ENCODE results near the gene VENTX. TPM values are rescaled to one million over a fixed set of nuclear protein-coding genes. Genes with fewer than 3 reads are reported as not detected.

The VENTX gene
- total RNA-seq, 1 donor from 2014 or later: not detected

DNA sequence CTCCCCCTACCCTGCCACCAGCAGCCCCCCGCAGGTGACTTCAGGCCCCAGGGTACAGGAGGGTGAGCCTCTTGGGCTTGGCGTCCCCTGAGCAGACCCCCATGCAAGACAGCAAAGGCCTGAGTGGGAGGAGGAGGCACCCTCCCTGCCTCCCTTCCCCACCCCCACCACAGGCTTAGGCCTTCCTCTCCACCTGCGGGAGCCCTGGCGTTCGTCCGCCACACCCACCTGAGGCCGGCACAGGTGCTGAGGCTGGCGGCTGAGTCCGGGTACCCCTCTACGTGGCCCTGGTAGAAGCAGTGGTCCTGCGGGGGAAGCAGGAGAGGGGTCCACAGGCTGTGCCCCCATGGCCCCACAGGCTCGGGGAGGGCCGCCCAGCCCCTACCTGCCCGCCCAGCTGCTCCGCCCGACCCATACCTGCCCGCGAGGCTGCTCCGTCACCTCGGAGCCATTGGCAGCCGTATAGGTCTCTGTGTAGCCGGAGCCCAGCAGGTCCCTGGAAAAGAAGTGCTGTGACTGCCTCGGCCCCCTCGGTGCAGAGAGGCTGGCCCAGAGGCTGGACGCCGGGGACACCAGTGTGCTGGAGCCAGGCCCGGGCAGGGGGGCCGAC lies 36.0 kb downstream of the VENTX start:
- H3K4me1 ChIP-seq: peaks cover 22% of the 10 kb centered on the region
- H4K20me1 ChIP-seq (ENCODE audit: low read depth): peaks cover 8% of the 10 kb centered on the region
- peaks cover 13% of the 10 kb centered on the region for H3F3A ChIP-seq (ENCODE audit: low read depth)
- no peaks in the 10 kb centered on the region for H3K36me3 Mint-ChIP-seq
- peaks cover 2% of the 10 kb centered on the region for H3K4me1 Mint-ChIP-seq
- no peak overlapping the region for H3K27ac ChIP-seq
- no peaks in the 10 kb centered on the region for H3K9me3 ChIP-seq (ENCODE audit: low read depth)
- no peaks in the 10 kb centered on the region for H3K9me3 Mint-ChIP-seq
- peaks cover 22% of the 10 kb centered on the region for H3K27me3 ChIP-seq
- H3K4me3 Mint-ChIP-seq: no peak overlapping the region
- H2AFZ ChIP-seq (replicated peaks): no peak overlapping the region
- no peak overlapping the region for H3K4me2 ChIP-seq
- H3K9ac ChIP-seq: no peak overlapping the region
- no peaks in the 10 kb centered on the region for H3K79me2 ChIP-seq (ENCODE audit: low read depth)
- H3K27ac Mint-ChIP-seq: no peak overlapping the region
- TF ChIP-seq EZH2 (IDR thresholded peaks at IDR 0.05) (no peak), EZH2phosphoT487 (IDR thresholded peaks at IDR 0.05) (no peak)
- TF ChIP-seq, protein P1, sequence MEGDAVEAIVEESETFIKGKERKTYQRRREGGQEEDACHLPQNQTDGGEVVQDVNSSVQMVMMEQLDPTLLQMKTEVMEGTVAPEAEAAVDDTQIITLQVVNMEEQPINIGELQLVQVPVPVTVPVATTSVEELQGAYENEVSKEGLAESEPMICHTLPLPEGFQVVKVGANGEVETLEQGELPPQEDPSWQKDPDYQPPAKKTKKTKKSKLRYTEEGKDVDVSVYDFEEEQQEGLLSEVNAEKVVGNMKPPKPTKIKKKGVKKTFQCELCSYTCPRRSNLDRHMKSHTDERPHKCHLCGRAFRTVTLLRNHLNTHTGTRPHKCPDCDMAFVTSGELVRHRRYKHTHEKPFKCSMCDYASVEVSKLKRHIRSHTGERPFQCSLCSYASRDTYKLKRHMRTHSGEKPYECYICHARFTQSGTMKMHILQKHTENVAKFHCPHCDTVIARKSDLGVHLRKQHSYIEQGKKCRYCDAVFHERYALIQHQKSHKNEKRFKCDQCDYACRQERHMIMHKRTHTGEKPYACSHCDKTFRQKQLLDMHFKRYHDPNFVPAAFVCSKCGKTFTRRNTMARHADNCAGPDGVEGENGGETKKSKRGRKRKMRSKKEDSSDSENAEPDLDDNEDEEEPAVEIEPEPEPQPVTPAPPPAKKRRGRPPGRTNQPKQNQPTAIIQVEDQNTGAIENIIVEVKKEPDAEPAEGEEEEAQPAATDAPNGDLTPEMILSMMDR (IDR thresholded peaks at IDR 0.05): no peak
- H3K4me3 ChIP-seq: no peak overlapping the region
- H3K27me3 Mint-ChIP-seq (ENCODE audit: insufficient read depth, low read depth): peaks cover 4% of the 10 kb centered on the region
- DNase-seq (ENCODE audit: low spot score): no peak
- H3K36me3 ChIP-seq: no peaks in the 10 kb centered on the region

DNA sequence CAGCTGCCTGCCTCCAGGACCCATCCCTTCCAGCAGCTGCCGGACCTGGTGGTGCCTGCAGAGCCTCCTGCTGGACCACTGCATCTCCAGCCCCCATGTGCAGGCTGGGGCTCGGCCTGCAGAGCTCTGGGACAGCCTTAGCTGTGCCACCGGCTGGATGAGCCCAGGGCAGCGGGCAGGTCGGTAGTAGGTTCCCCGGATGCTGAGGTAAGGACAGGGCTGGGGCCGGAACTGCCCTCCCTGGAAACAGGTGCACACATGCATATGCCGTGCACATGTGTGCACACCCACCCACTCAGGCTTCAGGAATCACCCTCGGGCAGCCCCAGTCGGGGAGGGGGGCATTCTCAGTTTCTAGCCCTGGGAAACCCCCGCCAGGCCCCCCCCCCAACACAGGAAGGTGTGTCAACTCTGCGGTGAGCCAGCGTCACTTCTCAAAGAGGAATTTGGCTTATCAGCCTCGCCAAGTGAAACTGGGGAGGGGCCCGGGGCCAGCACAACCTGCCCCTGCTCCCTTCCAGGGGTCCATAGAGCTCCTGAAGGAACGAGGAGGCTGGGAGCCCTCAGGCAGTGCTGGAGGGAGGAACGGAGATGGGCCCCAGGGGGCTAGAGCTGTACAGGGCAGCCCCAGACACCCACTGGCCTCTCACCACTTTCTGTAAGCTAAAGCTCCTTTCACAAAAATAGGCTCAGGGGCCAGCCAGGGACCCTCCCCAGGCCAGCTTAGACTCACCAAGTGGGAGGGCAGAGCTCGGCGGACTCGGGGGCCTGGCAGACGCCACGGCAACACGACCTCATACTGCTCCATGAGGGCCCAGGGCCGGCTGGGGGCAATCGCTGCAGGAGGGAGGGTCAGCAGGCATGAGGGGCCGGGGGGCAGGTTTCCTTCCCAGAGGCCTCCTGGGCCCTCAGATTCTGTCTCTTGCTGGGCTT lies 37.4 kb downstream of the VENTX start:
- Histone ChIP-seq H3K27me3 (peaks cover 22% of the 10 kb centered on the region), H3K27ac (no peak overlapping the region), H3K4me3 (no peak overlapping the region), H3K9ac (no peak overlapping the region), H3K9me3 (ENCODE audit: low read depth) (no peaks in the 10 kb centered on the region), H3K36me3 (no peaks in the 10 kb centered on the region), H3F3A (ENCODE audit: low read depth) (peaks cover 15% of the 10 kb centered on the region), H2AFZ (replicated peaks) (no peak overlapping the region), H3K79me2 (ENCODE audit: low read depth) (no peaks in the 10 kb centered on the region), H3K4me2 (peak overlapping the region; percentile 85), H3K4me1 (peaks cover 22% of the 10 kb centered on the region), H4K20me1 (ENCODE audit: low read depth) (peaks cover 8% of the 10 kb centered on the region)
- Mint-ChIP-seq H3K4me3 (no peak overlapping the region), H3K27ac (no peak overlapping the region), H3K4me1 (peaks cover 2% of the 10 kb centered on the region), H3K9me3 (no peaks in the 10 kb centered on the region), H3K36me3 (no peaks in the 10 kb centered on the region), H3K27me3 (ENCODE audit: insufficient read depth, low read depth) (peaks cover 7% of the 10 kb centered on the region)
- no peak for TF ChIP-seq EZH2 (IDR thresholded peaks at IDR 0.05)
- TF ChIP-seq EZH2phosphoT487 (IDR thresholded peaks at IDR 0.05): no peak
- no peak for DNase-seq (ENCODE audit: low spot score)

DNA sequence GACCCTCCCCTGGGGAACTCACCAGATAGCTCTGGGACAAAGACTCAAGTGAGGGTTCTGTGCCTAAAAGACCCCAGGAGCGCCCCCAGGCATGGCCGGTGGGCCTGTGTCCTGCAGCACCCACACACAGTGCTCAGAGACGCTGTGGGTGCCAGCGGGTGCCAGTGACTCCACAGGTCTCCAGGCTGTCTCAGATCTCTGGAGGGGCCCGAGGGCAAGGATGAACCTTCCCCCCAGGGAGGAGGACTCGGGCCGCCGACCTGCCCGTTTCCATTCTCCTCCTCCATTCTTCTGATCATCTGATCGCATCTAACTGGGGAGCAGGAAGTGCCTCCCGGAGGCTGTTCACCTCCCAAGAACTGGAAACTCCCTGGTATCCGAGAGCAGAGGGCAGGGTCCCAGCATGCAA lies 38.0 kb downstream of the VENTX start:
- Histone ChIP-seq H4K20me1 (ENCODE audit: low read depth) (peaks cover 8% of the 10 kb centered on the region), H3K4me3 (no peak overlapping the region), H3K27ac (no peak overlapping the region), H3K4me1 (peaks cover 22% of the 10 kb centered on the region), H3K79me2 (ENCODE audit: low read depth) (no peaks in the 10 kb centered on the region), H3K4me2 (peak overlapping the region; percentile 85), H3F3A (ENCODE audit: low read depth) (peaks cover 15% of the 10 kb centered on the region), H3K9ac (no peak overlapping the region), H3K9me3 (ENCODE audit: low read depth) (no peaks in the 10 kb centered on the region), H3K36me3 (no peaks in the 10 kb centered on the region), H2AFZ (replicated peaks) (no peak overlapping the region), H3K27me3 (peaks cover 22% of the 10 kb centered on the region)
- Mint-ChIP-seq H3K4me1 (peaks cover 2% of the 10 kb centered on the region), H3K9me3 (no peaks in the 10 kb centered on the region), H3K36me3 (no peaks in the 10 kb centered on the region), H3K27ac (no peak overlapping the region), H3K27me3 (ENCODE audit: insufficient read depth, low read depth) (peaks cover 7% of the 10 kb centered on the region), H3K4me3 (no peak overlapping the region)
- TF ChIP-seq, protein P1 (IDR thresholded peaks at IDR 0.05): peak; percentile 19
- TF ChIP-seq EZH2 (IDR thresholded peaks at IDR 0.05): no peak
- no peak for TF ChIP-seq EZH2phosphoT487 (IDR thresholded peaks at IDR 0.05)
- no peak for DNase-seq (ENCODE audit: low spot score)

Data from neural progenitor cell (in vitro differentiated cells).